Fibroblast of villous mesenchyme (primary cell): ENCODE measurements around the gene TRAF3IP1. TPM values are rescaled to one million over a fixed set of nuclear protein-coding genes. Genes with fewer than 3 reads are reported as not detected.

ENCODE experiments used
- DNase-seq: peaks from one replicate; pipeline ENCODE4 v3.0.0-alpha.2; 2010; ENCODE audit warnings: low read depth
- H3K4me3 ChIP-seq: 2 replicates; pipeline ENCODE4 v1.5.1; 2011; ENCODE audit warnings: low read depth, mild to moderate bottlenecking, low read length
- total RNA-seq: library from RNA; depleted of rRNA; stranded (reverse); fragments of >200 nt; gene quantifications from 2 replicates; pipeline ENCODE4 v1.2.3, GENCODE V29; 2012
- TF ChIP-seq, protein P1 (sequence below): IDR thresholded peaks from 2 replicates; pipeline ENCODE4 v1.5.1; 2012; ENCODE audit warnings: low read depth, mild to moderate bottlenecking, low read length; ENCODE audit not compliant: insufficient read depth

Gene TRAF3IP1
- total RNA-seq, 1 donor: 7.8 TPM

DNA sequence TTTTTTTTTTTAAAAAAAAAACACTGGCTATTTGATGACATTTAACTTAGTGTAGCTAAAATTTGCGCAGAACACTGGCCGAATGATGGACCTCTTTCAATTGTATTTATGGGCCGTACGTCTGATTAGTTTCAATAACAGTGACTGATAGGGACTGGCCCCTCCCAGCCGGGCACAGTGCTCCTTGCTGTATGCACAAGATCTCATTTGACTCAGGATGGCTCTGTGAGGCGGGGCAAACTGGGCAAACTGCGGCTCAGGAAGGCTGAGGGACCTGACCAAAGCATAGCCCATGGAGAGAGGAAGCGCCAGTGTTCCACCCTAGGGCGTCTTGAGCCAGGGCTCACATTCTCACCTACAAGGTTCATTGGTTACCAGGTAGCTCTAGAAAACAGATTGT, 21.2 kb downstream of the TRAF3IP1 start:
- no peak for DNase-seq
- TF ChIP-seq, protein P1, sequence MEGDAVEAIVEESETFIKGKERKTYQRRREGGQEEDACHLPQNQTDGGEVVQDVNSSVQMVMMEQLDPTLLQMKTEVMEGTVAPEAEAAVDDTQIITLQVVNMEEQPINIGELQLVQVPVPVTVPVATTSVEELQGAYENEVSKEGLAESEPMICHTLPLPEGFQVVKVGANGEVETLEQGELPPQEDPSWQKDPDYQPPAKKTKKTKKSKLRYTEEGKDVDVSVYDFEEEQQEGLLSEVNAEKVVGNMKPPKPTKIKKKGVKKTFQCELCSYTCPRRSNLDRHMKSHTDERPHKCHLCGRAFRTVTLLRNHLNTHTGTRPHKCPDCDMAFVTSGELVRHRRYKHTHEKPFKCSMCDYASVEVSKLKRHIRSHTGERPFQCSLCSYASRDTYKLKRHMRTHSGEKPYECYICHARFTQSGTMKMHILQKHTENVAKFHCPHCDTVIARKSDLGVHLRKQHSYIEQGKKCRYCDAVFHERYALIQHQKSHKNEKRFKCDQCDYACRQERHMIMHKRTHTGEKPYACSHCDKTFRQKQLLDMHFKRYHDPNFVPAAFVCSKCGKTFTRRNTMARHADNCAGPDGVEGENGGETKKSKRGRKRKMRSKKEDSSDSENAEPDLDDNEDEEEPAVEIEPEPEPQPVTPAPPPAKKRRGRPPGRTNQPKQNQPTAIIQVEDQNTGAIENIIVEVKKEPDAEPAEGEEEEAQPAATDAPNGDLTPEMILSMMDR: no peak
- H3K4me3 ChIP-seq: no peak overlapping the region

DNA sequence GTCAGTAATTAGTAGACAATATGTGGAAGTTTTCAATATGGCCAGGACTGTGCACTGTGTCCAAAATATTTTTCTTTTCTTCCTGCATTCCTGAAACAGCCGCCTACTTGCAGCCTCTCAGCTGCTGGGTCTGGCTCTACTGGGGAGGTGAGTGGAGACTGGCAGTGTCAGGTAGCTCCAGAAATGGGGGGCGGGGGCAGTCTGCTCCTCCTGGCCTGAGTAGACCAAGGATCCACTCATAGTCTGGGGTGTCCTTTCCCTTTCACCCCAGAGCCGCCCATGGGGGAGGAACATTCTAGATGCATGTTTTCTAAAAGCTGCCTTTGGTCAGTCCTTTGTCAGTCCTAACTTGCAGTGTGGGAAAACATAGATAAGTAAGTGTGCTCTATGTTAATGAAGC, 23.7 kb downstream of the TRAF3IP1 start:
- no peak for DNase-seq

DNA sequence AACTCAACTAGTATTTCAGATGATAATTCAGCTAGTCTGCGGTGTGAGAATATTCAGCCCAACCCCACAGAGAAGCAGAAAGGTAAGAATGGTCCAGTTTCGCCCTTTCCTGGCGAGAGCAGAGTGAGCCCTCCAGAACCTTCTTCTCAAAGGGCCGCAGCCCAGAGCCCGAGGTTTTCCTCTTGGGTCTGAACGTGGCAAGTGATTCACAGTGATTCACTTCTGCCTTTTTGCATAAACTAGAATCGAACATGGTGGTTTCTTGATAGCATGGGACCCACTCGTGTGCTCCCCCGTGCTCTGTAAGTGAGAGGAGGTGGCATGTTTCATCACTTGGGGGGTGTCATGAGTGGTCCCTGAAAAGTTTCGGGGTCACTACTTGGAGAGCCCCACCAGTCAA, 24.2 kb downstream of the TRAF3IP1 start:
- TF ChIP-seq, protein P1: no peak
- no peak for DNase-seq
- H3K4me3 ChIP-seq: no peak overlapping the region

More for the DNA sequence above, 23.7 kb downstream of the TRAF3IP1 start:
- H3K4me3 ChIP-seq: no peak overlapping the region
- TF ChIP-seq, protein P1: no peak

DNA sequence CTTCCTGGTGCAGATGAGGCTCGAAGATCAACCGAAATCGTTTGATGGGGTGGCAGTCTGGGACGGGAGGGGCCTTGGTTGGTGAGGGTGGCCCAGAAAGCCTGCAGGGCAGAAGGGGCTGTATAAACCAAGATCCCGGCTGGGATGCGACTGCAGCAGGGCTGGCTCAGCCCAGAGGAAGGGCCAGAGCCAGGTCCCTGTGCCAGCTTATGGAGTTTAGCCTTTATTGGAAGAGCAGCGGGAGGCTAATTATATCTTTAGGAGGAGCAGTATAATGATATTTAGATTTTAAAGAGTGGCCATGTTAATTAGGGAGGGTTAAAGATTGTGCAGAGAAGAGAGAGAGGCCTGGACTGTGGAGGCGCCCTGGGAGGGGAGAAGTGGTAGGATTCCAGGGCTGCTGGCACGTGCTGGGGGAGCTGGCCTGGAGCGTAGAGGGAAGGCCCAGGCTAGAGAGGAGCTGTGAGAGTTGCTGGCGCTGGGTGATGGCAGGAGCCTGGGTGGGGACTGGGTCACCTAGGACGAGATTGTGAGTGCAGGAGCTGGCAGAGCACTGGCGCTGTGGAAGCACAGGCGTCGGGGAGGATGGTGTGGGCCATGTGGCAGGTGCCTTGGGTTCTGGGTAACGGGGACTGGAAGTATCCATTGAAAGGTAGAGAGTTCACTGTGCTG, 25.1 kb downstream of the TRAF3IP1 start:
- TF ChIP-seq, protein P1: no peak
- no peak for DNase-seq
- H3K4me3 ChIP-seq: no peak overlapping the region

DNA sequence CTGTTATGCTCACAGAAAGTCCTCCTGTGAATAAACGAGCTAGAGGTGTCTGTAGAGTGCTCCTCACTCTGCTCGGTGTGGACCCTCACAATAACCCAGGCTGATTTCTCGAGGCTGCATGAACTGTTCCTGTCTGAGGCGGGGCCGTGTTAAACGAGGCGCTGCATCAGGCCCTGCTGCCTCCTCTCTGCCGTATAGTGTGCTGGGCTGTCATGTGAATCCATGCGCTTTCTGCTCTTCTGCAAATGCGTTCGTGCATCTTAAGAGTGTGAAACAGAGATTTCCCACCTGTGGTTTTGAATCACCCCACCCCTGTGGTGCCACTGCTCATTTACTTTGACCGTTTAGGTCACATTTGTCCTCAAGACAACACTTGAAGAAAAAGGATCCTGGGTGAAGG, 26.2 kb downstream of the TRAF3IP1 start:
- no peak for DNase-seq

DNA sequence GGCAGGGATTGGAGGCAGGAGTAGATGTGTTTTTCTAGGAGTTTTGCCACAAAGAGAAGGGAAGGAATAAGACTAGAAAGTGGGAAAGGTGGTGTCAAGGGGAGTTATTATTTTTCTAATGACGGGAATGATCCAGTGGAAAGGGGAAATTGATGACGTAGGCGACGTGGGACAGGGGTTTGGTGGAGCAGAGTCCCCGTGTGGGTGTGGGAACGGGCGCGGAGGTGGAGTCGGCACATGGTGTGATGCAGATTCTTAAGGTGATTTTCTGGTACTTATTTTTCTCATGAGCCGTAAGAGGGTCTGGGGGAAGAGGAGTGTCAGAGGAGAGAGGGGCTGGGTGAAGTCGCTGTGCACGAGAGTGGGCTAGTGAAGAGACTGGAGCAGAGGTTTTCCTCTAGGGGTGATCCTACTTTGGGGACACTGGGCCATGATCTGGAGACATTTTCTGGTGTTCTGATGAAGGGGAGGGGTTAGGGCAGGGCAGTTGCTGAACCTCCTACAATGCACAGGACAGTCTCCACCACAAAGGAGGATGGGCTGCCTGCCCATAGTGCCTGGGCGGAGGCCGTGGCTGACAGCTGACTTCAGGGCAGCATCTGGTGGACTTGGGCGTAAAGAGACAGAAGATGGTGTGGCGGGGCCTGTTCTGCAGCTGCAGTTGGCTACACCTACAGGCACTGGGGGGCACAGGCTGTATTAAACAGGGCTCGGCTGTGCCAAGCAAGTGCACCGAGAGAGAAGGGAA, 30.0 kb downstream of the TRAF3IP1 start:
- TF ChIP-seq, protein P1: no peak
- no peak overlapping the region for H3K4me3 ChIP-seq
- no peak for DNase-seq

More for the DNA sequence above, 26.2 kb downstream of the TRAF3IP1 start:
- TF ChIP-seq, protein P1: no peak
- H3K4me3 ChIP-seq: no peak overlapping the region
